HEK293T (cell line): ENCODE data around the gene LRP8.

Experiments
- BHLHE40 ChIP-seq: fragments of 450-650 bp; IDR thresholded peaks from 2 replicates; pipeline ENCODE4 v1.6.1; 2016; ENCODE audit warnings: mild to moderate bottlenecking, moderate library complexity, borderline replicate concordance
- ELF4 ChIP-seq: fragments of 450-650 bp; IDR thresholded peaks from 2 replicates; pipeline ENCODE4 v1.6.1; 2017; ENCODE audit warnings: antibody characterized with exemption
- FOXK2 ChIP-seq: fragments of 450-650 bp; IDR thresholded peaks from 2 replicates; pipeline ENCODE4 v1.6.1; 2016; ENCODE audit warnings: mild to moderate bottlenecking
- FOXM1 ChIP-seq: fragments of 450-650 bp; IDR thresholded peaks from 2 replicates; pipeline ENCODE4 v1.6.1; 2017; ENCODE audit warnings: mild to moderate bottlenecking, borderline replicate concordance

- no peak for TF ChIP-seq FOXK2
- no peak for TF ChIP-seq ELF4
- TF ChIP-seq FOXM1 = no peak
- no peak for TF ChIP-seq BHLHE40
Observed at GRCh38 chr1:53340660-53341520, 13.0 kb upstream of the LRP8 start.
